Measurements from ENCODE around the gene CHRNA7. TPM values are rescaled to one million over a fixed set of nuclear protein-coding genes. Genes with fewer than 3 reads are reported as not detected.

CHRNA7 gene
- under 0.01 TPM in 1 of 2 replicates, not detected in the other for total RNA-seq (2014; rRNA removed; shearing (Covaris generic))
- not detected in 2 replicates for polyA plus RNA-seq (2016; fragmentation: Nextera tagmentation; extraction: Ambion mirVana)

DNA sequence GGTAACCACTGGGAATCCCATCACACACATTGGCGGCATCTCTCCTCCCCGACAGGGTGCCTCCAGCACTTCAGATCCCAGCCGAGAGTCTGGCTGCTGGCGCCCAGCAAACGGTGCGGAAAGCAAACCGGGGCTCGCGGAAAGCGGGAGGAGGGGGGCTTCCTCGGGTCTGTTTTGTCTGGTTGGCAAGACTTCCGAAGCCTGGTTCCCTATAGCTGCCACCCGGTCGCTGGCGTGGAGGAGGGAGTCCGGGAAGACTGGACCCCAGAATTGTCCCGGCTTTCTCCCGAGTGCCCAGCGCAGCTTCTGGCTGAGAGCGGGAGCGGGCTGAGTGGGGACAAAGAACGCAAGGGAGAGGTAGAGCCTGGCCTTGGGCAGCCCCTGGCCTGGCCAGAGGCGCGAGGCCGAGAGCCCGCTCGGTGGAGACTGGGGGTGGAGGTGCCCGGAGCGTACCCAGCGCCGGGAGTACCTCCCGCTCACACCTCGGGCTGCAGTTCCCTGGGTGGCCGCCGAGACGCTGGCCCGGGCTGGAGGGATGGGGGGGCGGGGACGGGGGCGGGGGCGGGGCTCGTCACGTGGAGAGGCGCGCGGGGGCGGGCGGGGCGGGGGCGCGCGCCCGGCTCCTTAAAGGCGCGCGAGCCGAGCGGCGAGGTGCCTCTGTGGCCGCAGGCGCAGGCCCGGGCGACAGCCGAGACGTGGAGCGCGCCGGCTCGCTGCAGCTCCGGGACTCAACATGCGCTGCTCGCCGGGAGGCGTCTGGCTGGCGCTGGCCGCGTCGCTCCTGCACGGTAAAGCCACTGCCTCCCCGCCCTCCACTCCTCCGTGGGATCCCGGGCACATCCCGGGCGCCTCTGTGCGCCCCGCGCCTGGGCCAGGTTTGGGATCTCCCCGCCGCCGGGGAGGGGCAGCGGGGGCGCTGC, at the start of gene CHRNA7:
Gene CHRNA7, plus strand, starts transcription at position 654 of the 920 bp plus-strand sequence. Its CDS starts 80 bp downstream, at position 734.
- Histone ChIP-seq H2AFZ (peak within 1 kb of the TSS; percentile 76), H3K9me3 (ENCODE audit: low read depth) (no peaks in the 10 kb centered on the region), H4K20me1 (ENCODE audit: insufficient read depth) (no peaks in the 10 kb centered on the region), H3F3A (ENCODE audit: insufficient read depth) (no peaks in the 10 kb centered on the region), H3K9me2 (ENCODE audit: insufficient read depth) (no peaks in the 10 kb centered on the region; the same call in 1 of the 2 replicates), H3K27ac (no peak within 1 kb of the TSS), H3K36me3 (ENCODE audit: low read depth) (no peaks in the 10 kb centered on the region), H3K4me2 (ENCODE audit: unreplicated experiment) (peak within 1 kb of the TSS; percentile 71), H3K79me2 (ENCODE audit: insufficient read depth) (no peaks in the 10 kb centered on the region), H3K4me3 (peak within 1 kb of the TSS; percentile 57), H3K4me1 (ENCODE audit: insufficient read depth) (no peaks in the 10 kb centered on the region), H3K27me3 (replicated peaks; ENCODE audit: insufficient read depth) (peaks cover 45% of the 10 kb centered on the region), H3K9ac (no peak within 1 kb of the TSS)
- WGBS, 2 experiments (ENCODE audit: low coverage in 1 of 2, low lambda C conversion rate in 2 of 2, missing lambda C conversion rate in 2 of 2) = 2 to 4% methylated on average over 60 to 74 of the region's 92 CpGs
- in situ Hi-C loops (cut with MboI) = no loop called here
- TF ChIP-seq EZH2 (IDR thresholded peaks at IDR 0.05; ENCODE audit: insufficient read depth, poor library complexity, severe bottlenecking) = no peak
- no peak for TF ChIP-seq EZH2phosphoT487 (IDR thresholded peaks at IDR 0.05; ENCODE audit: insufficient read depth, low read depth)
- peak; percentile 51 for DNase-seq

DNA sequence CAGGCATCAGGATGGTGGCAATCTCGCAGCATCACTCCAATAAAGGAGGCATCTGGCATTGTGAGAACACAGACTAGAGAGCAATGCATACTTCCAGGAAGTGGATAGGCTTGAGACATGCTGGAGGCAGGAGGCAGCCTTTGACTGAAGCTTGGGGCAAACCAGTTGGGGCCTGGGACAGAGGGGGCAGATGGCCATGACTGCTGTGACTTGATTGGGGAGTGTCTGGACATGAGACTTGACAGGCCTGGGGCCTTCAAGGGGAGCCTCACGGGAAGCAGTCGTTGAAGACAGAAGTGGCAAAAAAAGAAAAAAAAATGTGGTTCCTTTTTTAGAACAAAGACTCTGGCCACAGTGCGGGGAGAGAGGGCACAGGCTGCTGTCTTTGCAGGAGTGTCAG, 44.7 kb upstream of the CHRNA7 start:
- Histone ChIP-seq H3K27me3 (replicated peaks; ENCODE audit: insufficient read depth) (no peaks in the 10 kb centered on the region), H3K9me3 (ENCODE audit: low read depth) (no peaks in the 10 kb centered on the region), H3K4me1 (ENCODE audit: insufficient read depth) (no peaks in the 10 kb centered on the region), H3K9me2 (ENCODE audit: insufficient read depth) (no peaks in the 10 kb centered on the region), H3K79me2 (ENCODE audit: insufficient read depth) (no peaks in the 10 kb centered on the region), H3K36me3 (ENCODE audit: low read depth) (no peaks in the 10 kb centered on the region), H3F3A (ENCODE audit: insufficient read depth) (no peaks in the 10 kb centered on the region), H4K20me1 (ENCODE audit: insufficient read depth) (no peaks in the 10 kb centered on the region), H3K27ac (no peak overlapping the region), H3K4me2 (ENCODE audit: unreplicated experiment) (no peak overlapping the region), H2AFZ (no peak overlapping the region), H3K4me3 (no peak overlapping the region), H3K9ac (no peak overlapping the region)
- no peak for TF ChIP-seq EZH2 (IDR thresholded peaks at IDR 0.05; ENCODE audit: insufficient read depth, poor library complexity, severe bottlenecking)
- no peak for TF ChIP-seq EZH2phosphoT487 (IDR thresholded peaks at IDR 0.05; ENCODE audit: insufficient read depth, low read depth)
- no peak for DNase-seq
- in situ Hi-C loops (cut with MboI) = loop anchor here (25.0 kb wide), 1 partner anchor 152 kb away; no protein-coding TSS in a partner anchor
- WGBS, 2 experiments (ENCODE audit: low coverage in 1 of 2, low lambda C conversion rate in 2 of 2, missing lambda C conversion rate in 2 of 2) = 13 to 14% methylated on average over 4 of the region's 4 CpGs

DNA sequence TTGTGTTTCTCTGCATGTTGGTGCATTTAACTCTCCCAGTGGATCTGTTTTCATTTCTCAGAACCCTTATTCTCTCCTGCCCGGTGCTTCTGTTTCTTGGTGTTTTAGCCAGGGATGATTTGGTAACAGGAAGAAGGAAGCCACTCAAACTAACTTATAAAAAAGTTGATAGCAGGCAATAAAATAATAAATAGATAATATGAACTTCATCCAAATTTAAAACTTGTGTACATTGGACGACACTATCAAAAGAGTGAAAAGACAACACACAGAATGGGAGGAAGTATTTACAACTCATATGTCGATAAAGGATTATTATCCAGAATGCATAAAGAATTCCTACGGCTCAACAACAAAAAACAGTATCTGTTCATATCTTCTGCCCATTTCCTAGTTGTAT, 37.3 kb upstream of the CHRNA7 start:
- in situ Hi-C loops (cut with MboI) = loop anchor here (25.0 kb wide), 1 partner anchor 144 kb away; no protein-coding TSS in a partner anchor
- DNase-seq = no peak

DNA sequence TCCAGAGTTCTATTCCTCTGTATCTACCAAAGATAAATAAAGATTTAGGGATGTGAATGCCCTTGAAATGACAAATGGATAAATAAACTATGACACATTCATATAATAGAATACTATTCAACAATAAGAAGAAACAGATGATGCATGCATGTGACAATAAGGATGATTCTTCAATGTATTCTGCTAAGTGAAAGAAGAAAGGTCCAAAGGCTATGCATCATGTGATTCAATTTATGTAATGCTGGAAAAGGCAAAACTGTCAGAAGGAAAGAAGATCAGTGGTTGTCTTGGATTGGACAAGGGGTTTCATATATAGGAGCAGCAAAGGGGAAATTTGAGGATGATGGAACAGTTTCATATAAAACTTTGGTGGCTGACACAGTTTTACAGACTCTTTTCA, 32.6 kb upstream of the CHRNA7 start:
- Histone ChIP-seq H2AFZ (no peak overlapping the region), H3K4me2 (ENCODE audit: unreplicated experiment) (no peak overlapping the region), H3F3A (ENCODE audit: insufficient read depth) (no peaks in the 10 kb centered on the region), H3K9me2 (ENCODE audit: insufficient read depth) (no peaks in the 10 kb centered on the region), H3K36me3 (ENCODE audit: low read depth) (no peaks in the 10 kb centered on the region), H3K79me2 (ENCODE audit: insufficient read depth) (no peaks in the 10 kb centered on the region), H3K4me3 (no peak overlapping the region), H3K9ac (no peak overlapping the region), H4K20me1 (ENCODE audit: insufficient read depth) (no peaks in the 10 kb centered on the region), H3K27ac (no peak overlapping the region), H3K4me1 (ENCODE audit: insufficient read depth) (no peaks in the 10 kb centered on the region), H3K27me3 (replicated peaks; ENCODE audit: insufficient read depth) (no peaks in the 10 kb centered on the region), H3K9me3 (ENCODE audit: low read depth) (no peaks in the 10 kb centered on the region)
- DNase-seq = no peak
- in situ Hi-C loops (cut with MboI) = loop anchor here (25.0 kb wide), 1 partner anchor 140 kb away; no protein-coding TSS in a partner anchor
- no peak for TF ChIP-seq EZH2phosphoT487 (IDR thresholded peaks at IDR 0.05; ENCODE audit: insufficient read depth, low read depth)
- no peak for TF ChIP-seq EZH2 (IDR thresholded peaks at IDR 0.05; ENCODE audit: insufficient read depth, poor library complexity, severe bottlenecking)

More for the DNA sequence above, 37.3 kb upstream of the CHRNA7 start:
- no peaks in the 10 kb centered on the region for H3K79me2 ChIP-seq (ENCODE audit: insufficient read depth)
- H3K4me3 ChIP-seq = no peak overlapping the region
- no peaks in the 10 kb centered on the region for H3K9me3 ChIP-seq (ENCODE audit: low read depth)
- H3K27me3 ChIP-seq (replicated peaks; ENCODE audit: insufficient read depth) = no peaks in the 10 kb centered on the region
- no peak for TF ChIP-seq EZH2phosphoT487 (IDR thresholded peaks at IDR 0.05; ENCODE audit: insufficient read depth, low read depth)
- TF ChIP-seq EZH2 (IDR thresholded peaks at IDR 0.05; ENCODE audit: insufficient read depth, poor library complexity, severe bottlenecking) = no peak
- no peaks in the 10 kb centered on the region for H3K4me1 ChIP-seq (ENCODE audit: insufficient read depth)
- no peaks in the 10 kb centered on the region for H3K36me3 ChIP-seq (ENCODE audit: low read depth)
- H3K27ac ChIP-seq = no peak overlapping the region
- no peaks in the 10 kb centered on the region for H3K9me2 ChIP-seq (ENCODE audit: insufficient read depth)
- no peak overlapping the region for H3K9ac ChIP-seq
- no peaks in the 10 kb centered on the region for H3F3A ChIP-seq (ENCODE audit: insufficient read depth)
- no peak overlapping the region for H2AFZ ChIP-seq
- WGBS, 2 experiments (ENCODE audit: low coverage in 1 of 2, low lambda C conversion rate in 2 of 2, missing lambda C conversion rate in 2 of 2) = 23 to 34% methylated on average over 4 of the region's 4 CpGs
- H3K4me2 ChIP-seq (ENCODE audit: unreplicated experiment) = no peak overlapping the region
- H4K20me1 ChIP-seq (ENCODE audit: insufficient read depth) = no peaks in the 10 kb centered on the region

All from GM23248 (cell line).